T1000 (cell line): Measurements from ENCODE around the gene FHOD3.
"Not testable (repeated sequence)": the region's sequence is repeated elsewhere in the genome, so short reads cannot be mapped to it uniquely, and the experiment has no call there.

Source experiments
- DNase-seq: peaks from one replicate; lab custom pipeline; 2025; ENCODE audit warnings: mixed read lengths; lab: John Stamatoyannopoulos, UW

Gene FHOD3

DNA sequence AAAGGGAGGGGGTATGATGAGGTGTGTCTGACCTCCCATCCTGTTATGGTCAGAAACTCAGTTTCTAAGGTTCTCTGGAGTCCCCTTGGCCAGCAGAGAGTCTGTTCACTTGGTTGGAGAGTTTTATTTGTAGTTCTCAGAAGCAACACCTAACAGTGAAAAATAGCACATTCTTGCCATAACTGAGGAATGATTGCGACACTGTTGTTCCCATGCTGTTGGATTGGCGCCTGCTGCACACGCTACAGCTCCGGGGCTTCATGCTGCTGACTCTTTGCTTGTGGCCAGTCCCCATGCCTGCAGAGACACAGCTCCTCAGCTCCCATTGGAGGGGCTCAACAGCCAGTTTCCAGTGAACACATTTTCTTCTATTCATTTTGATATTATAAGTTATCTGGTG, 489.2 kb downstream of the FHOD3 start:
- no peak for DNase-seq

DNA sequence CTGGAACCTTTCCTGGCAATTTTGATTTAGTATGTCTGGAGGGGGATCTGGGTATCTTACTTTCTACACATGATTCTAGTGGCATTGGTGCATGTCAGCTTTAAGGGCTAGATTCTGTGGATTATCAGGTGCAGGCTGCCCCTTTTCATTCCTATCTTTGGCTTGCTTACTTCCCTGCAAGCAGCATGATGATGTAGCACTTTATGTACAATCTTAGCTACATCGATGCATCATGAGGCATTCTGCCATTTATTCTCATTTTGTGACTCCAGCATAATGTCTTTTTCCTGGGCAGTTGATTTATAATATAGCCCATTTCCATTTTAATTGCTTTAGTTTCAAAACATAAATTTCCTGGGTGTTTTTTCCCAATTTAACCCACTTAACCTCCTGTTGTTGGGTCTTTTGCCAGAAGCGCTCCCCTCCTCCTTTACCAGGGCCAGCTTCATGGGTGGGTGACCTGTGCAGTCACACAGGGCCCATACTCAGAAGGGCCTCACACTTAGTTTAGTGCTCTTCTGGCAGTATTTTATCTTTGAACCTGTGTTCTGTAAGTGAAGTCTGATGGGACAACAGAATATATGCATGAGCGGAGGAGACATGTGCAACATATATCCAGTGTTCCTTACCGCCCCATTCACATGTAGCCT, 495.2 kb downstream of the FHOD3 start:
- no peak for DNase-seq

DNA sequence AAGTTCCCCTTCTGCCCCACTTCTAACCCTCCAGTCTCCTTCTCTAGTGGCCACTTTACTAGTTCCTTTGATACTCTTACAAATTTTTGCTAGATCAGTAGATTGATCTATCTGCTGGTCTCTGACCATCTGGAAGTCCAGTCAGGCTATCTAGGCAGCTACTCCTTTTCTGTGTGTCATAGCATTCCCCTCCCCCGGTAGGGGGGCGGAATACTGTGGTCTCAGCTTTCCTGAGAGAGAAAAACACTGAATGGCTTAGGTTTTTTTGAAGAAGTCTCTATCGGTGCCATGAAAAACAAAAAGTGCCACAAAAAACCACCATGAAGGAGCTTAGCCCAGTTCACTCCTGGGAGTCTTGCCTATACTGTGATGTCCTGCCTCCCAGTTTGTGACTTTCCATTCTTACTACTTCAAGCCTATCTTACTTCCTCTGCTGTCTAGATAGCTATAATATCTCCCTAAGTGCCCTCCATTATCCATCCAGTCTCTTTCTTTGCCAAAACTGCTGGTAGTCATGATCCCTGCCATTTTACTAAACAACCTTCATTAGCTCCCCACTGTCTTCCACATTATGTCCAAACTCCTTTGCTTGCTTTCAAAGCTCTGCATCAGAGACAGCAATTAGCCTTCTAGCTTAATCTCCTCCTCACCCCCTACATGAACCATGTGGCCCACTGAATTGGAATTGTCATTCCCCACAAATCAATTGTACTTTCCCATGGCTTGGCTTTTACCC, 501.4 kb downstream of the FHOD3 start:
- DNase-seq, result no peak

DNA sequence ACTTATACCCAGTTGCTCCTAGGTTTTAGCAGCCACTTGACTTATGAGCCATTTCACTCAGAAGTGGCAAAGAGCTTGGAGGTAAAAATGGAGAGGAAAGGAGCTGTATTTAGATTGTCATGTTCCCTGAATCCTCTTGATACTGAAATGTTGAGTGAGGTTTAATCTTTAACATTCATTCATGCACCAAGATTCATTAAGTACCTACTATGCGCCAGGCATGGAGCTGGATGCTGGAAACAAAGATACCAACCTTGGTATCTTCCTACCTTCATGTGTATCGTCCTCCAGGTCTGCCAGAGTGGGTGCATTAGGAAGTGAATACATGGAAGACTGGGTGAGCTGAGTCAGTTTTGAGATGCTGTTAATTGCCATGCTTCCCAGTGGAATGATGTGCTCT, 507.6 kb downstream of the FHOD3 start:
- DNase-seq, result no peak

DNA sequence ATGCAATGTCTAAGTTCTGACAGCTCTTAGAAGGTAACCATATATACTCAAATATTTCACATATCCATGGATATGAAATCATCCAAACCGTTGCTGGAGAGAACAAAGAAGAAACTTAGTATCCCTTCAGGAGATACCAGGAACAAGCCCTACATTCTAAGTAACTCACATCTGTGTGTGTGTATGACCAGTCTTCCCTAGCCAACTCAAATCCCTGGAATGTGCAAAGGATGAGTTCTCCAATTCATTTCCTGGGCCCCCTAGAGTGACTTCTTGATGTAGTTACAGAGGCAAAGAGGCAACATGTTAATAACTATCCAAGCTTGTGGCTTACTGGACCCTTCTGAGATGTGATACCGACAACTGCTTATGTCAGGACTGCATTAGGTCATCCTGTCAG, 511.2 kb downstream of the FHOD3 start:
- DNase-seq, result no peak

DNA sequence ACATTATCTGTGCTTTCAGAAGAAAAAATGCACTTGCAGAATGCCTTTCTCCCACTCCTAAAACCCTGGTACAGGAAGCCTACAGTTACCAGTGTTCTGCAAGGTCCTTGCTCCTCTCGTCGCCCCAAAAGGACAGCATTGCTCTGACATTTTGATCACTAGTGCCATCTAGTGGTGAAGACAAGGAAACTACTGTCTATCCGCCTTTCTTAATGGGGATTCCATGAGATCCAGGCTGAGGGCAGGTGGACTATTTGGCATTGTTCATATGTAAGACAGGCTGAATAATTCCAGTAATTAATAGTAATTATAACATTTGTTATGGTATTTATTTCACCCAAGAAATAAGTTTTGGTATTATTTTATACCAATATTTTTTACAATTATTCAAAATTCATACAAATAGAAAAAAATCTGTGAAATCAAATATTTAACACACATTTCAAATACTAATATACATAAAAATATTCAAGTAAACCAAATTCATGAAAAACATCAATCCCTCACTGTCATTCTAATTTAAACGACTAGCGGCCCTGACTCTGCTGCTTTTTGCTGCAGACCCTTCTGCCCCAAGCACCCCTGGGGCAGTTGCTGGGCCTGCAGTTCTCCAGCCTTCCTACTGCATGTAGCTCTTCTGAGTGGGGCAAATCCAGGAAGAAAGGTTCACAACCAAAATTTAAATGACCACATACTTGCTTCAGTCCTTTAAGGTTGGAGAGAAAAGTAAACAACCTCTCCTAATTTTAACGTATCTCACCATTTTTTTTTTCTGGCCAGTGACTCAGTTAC, 512.3 kb downstream of the FHOD3 start:
- no peak for DNase-seq

DNA sequence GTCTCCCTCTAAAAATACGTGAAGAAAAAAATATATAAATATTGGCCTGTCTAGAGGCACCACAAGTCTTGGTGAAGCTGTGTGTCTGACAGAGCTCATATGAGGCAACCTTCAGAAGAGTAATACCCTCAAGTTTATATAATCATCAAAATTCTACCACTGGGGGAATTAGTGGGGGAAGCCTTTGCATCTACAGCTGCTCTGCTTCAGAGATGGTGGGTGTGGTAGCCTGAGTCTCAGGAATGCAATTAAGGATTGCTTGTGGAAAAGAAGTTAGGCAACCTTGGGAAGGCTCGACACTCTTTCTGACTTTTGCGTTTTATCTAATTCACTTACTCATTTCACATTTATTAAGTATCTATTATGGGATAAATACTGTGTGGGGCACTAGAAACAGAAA, 513.9 kb downstream of the FHOD3 start:
- no peak for DNase-seq

DNA sequence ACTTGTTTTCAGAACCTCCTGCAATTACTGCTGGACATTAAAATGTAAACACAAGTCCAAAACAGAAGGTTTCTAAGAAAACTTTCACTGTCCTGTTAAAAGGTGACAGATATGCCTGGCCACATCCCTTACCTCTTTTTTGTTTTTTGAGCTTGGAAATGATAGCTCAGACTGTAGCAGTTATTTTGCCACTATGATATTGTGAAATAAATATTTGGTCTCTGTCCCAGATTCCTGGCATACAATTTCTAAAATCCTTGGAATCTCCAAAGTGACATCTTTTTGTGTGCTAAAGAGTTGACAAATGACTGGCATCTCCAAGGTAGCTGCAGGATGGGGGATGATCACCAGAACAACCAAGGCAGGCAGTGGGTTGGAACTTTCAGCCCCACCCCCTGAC, 514.4 kb downstream of the FHOD3 start:
- DNase-seq, result no peak

DNA sequence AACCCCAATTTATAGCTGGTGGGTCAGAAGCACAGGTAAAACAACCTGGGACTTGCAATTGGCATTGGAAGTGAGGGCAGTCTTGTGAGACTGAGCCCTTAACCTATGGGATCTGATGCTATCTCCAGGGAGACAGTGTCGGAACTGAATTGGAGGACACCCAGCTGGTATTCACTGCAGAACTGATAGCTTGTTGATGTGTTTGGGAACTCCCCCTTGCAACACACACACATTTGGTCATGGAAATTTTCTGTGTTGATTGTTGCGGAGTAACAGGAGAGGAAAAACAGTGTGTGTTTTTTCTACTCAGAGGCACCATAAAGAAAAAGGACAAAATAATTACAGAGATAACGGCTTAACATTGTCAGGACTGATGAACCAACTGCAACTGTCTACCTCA, 515.2 kb downstream of the FHOD3 start:
- DNase-seq, result no peak

DNA sequence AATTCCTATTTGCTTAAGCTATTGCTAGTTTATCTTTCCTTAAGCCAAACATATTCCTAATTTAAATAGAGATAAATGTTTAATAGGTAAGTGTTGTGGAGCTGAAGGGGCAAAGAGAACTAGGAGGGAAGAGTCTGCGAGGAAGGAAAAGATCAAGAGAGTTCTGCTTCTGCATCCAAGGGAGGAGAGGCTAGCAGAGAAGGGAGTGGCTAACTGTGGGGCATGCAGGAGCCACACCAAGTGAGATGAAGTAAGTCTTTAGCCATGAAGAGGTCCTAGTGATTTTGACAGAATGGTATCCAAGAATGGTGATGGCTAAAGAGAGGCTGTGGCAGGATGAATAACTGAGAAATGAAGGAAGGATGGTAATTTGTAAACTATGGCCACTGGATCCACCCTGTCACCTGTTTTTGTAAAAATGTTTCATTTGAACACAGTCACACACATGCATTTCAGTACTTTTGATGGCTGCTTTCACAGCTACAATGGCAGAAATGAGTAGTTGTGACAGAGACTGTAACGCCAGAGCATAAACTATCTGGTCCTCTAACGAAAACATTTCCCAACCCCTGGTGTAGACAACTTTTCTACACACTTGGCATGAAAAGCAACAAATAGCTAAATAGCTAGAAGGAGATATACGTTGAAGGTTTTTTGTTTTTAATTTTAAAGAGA, 515.7 kb downstream of the FHOD3 start:
- DNase-seq, result no peak

DNA sequence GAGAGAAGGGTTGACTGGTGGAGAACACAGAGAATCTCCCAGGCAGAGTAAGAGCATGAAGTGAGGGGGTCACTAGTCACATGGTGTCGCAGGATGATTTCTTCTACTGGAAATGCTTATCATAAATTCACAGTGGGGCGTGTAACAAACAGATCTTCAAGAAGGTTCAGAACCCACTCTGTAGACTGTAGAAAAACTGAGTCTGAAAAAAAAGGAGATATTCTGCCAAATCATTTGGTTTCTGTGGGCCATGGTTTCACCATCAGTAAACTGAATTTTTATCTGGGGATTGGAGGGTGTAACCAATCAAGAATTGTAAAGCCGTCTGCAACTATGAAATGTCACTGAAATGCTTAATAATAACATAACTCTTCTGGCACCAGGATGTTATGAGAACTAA, 516.3 kb downstream of the FHOD3 start:
- no peak for DNase-seq

DNA sequence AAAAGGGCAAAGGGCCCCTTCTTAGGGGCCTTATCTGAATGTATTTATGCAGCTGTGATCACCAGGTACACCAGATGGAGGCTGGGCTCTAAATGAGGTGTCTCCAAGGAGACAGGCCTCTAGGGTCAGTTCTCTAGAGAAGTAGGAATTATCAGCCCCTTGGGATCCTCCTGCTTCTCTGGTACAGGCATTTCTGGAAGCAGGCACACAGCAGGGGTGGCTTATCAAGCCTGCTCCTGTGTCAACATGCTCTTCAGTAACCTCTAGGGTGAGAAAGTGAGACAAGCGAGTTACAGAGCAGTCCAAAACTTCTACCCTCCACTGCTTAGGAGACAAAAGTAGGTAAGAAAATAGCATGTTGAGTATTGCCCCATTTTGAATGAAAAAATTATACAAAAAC, 517.5 kb downstream of the FHOD3 start:
- DNase-seq, result no peak

DNA sequence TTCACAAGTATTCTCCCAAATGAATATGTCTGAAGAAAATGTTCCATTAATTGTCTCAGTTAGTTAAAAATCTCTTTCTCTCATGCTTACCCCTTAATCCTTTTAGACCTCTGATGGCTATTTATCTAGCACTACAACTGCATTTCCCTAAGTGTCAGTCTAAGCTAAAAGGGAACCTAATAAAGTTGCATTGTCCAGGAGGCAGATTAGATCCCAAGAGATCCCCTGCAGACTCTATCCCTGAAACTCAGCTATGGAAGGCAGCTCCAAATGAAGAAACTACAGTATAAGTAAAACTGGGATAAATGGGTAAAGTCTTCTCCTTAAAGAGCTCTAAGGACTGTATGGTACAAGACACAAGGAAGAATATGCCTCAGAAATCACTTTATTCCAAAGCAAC, 518.6 kb downstream of the FHOD3 start:
- not testable (repeated sequence) for DNase-seq

DNA sequence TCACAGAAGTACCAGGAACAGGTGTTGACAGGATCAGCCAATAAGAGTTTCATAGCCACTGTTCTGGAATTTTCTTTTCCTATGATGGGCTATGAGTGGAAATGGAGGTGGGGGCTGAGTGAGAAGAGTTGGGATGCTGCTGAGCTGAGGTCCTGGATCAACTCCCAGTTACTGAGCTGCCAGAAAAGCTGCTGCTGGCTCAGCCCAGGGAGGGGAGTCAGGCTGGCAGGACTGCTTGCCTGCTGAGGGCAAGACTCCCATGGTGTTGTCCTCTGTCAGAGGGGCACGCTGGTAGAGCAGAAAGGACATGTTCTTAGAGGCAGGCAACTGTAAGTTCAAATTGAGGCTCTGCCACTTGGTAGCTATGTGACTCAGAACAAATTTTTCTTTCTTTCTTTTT, 519.5 kb downstream of the FHOD3 start:
- no peak for DNase-seq

DNA sequence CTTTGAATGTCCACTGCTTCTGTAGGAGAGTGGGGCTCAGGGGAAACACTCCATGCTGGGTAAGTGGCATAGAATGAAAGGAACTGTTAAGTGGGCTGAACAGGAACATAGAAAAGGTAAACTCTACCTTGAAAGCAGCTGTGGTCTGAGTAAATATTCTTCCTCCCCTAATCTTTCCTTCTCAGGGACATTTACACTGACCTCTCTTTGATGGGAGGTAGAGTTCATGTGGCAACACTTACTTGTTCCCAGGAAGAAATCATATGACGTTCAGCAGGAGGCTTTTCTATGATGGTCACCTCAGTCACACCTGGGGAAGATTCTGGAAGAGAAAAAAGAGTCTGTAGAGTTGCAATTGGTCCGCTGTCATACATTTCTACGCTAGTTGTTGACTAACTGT, 521.1 kb downstream of the FHOD3 start:
- DNase-seq, result no peak

DNA sequence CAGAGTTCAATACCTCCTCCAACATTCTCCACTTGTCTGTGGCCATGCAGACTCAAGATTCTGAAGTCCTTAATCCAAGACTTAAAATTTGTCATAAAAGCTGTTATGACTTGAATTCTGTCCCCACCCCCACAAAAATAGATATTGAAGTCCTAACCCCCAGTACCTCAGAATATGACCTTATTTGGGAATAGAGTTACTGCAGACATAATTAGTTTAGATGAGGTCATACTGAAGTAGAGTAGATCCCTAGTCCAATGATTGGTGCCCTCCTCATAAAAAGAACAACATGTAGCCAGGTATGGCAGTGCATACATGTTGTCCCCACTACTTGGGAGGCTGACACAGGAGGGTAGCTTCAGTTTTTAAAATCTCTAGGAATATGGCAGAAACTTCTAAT, 522.1 kb downstream of the FHOD3 start:
- no peak for DNase-seq

DNA sequence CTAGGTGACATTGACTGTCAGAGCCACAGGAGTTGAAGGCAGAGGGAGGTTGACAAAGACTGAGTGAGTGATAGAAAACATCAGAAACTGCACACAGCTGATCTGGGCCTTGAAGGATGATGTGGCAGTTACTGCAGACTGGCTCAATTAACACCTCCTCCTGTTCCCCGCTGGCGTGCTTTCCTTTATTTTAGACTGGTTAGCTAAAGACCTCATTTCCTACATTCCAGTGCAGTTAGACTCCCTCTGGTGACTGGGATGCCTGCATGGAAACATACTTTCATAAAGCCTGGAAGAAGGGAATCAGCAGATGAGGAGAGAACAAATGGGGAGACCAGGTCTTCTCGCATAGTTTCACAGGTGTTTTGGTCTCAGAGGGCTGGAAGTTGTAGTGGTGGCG, 524.2 kb downstream of the FHOD3 start:
- DNase-seq, result no peak

DNA sequence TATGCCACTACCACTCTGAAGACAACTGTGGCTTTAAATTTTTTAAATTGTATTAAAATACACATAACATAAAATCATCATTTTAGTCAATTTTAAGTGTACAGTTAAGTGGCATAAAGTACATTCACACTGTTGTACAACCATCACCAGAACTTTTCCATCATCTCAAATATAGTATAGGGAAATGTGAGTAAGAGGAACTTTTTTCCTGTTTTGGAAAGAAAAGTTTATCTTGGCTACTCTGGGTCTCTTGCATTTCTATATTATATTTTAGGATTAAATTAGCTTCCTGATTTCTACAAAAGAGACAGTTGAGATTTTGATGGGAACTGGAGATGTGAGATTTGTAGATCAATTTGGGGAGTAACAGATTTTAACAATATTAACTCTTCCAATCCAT, 528.0 kb downstream of the FHOD3 start:
- no peak for DNase-seq

DNA sequence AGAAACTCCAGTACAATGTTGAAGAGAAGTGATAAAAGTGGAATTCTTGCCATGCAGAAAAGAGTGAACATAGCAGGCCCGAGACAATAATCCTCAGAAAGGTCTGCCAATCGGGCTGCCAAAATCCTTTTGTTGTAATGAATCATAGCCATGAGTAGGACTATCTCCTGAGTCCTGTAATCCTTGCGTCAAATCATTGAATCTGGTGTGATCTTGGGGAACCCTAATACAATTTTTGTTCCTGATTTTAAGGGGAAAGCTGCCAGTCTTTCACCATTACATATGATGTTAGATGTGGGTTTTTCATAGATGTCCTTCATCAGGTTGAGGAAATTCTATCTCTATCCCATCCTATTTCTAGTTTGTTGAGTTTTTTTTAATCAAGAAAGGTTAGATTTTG, 529.0 kb downstream of the FHOD3 start:
- DNase-seq, result no peak

DNA sequence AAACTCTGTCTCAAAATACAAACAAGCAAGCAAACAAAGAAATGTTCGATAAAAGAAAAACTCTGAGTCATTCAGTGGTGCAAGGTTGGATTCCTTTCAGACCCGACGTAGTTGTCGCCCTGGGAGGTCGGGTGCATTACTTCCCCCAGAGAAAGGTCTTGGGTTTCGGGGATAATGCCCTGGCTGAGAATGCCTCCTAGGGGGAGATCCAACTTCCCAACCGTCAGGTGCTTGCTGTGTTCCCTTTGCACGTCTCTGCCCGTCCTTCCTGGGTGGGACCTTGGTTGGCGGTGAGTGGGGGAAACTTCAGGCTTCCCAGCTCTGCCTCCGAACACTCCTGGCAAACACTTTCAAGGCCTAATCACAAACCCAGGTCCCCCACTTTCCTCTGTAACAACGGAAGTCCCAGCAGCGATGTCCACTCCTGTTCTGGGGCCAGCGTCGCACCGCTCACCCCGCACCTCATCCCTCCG, 530.7 kb downstream of the FHOD3 start:
- no peak for DNase-seq

DNA sequence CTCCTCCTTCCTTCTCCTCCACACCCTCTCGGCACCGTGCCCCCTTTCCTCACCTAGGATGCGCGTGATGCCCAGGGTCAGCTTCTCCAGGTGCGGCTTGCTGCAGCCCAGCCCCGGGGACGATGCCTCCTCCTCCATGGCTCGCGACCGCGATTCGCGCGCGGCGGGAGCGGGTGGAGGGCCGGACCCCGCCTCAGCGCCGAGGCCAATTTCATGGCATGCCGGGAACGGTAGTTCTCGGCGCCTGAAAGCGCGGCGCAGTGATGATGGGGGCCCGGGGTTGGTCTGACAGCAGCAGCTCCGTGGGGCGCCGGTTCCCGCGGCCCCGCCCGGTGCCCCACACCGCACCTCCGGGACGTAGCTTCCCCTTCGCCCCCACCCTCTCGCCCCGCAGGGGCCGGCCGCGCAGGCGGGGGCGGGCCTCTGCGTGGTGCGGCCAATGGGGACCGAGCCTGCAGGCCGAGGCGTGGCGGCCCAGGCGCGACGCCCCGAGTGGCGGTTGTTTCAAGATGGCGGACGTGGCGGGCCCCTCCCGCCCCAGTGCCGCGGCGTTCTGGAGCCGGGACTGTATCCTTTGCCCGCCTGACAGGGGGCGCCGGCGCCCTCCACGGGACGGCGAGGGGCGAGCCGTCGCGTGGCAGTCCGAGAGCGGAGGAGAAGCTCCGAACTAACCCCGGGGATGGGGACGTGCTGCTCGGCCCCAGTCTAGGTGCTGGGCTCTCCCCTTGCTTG, 531.3 kb downstream of the FHOD3 start, which contains the start of the genes KIAA1328 and TPGS2:
KIAA1328 (plus strand) TSS at position 498 of the 732 bp plus-strand sequence; CDS start at position 510, 12 bp downstream.
TPGS2 (minus strand) TSS at position 373 of the 732 bp plus-strand sequence; CDS start at position 138, 235 bp downstream.
- peak; percentile 77 for DNase-seq
